HCT116 (cell line): Measurements from ENCODE around the gene ACSS3.

ENCODE experiments used
- CEBPB ChIP-seq: IDR thresholded peaks from 2 replicates; pipeline ENCODE4 v1.6.1; 2012; ENCODE audit warnings: low read depth
- YY1 ChIP-seq: IDR thresholded peaks from 2 replicates; pipeline ENCODE4 v1.6.1; 2011; ENCODE audit warnings: low read length, low read depth, moderate library complexity, mild to moderate bottlenecking; ENCODE audit not compliant: insufficient replicate concordance; ENCODE audit errors: extremely low read depth

GRCh38 chr12:81075539-81075938 is 2.3 kb upstream of the ACSS3 start:
- TF ChIP-seq YY1 (no peak), CEBPB (no peak)
